HL-60 (cell line): ENCODE results near the gene HK3.

Experiments
- DNase-seq, 2 experiments: peaks; one replicate each; pipeline ENCODE4 v3.0.0-alpha.2; 2010 to 2020; ENCODE audit warnings: low read depth in 1 of 2, low spot score in 1 of 2
- H3K27ac ChIP-seq: fragments of 250-450 bp; sonication (Bioruptor Pico); replicated peaks from 2 replicates; pipeline ENCODE4 v1.5.1; 2020; ENCODE audit warnings: mild to moderate bottlenecking, moderate library complexity
- H3K27me3 ChIP-seq: fragments of 250-450 bp; sonication (Bioruptor Pico); 2 replicates; pipeline ENCODE4 v1.5.1; 2021; ENCODE audit warnings: mild to moderate bottlenecking, moderate library complexity; ENCODE audit not compliant: insufficient read depth, poor library complexity, severe bottlenecking
- H3K4me3 ChIP-seq: replicated peaks from 2 replicates; pipeline ENCODE4 v1.5.1; 2011; ENCODE audit warnings: mild to moderate bottlenecking, control low read depth, low read length; ENCODE audit not compliant: insufficient read depth
- GABPA ChIP-seq: IDR thresholded peaks from 2 replicates; pipeline ENCODE4 v1.6.1; 2012; ENCODE audit warnings: low read depth
- POLR2AphosphoS5 ChIP-seq: IDR thresholded peaks from 2 replicates; pipeline ENCODE4 v1.6.1; 2012; ENCODE audit warnings: low read depth
- SPI1 ChIP-seq: IDR thresholded peaks from 2 replicates; pipeline ENCODE4 v1.6.1; 2012; ENCODE audit warnings: low read depth, mild to moderate bottlenecking, borderline replicate concordance
- long read RNA-seq: library from polyadenylated mRNA; unstranded; transcript quantifications from one replicate; pipeline ENCODE4 v2.0.0, GENCODE V29; 2020
- TF ChIP-seq, protein P1 (sequence below): IDR thresholded peaks from 2 replicates; pipeline ENCODE4 v1.6.1; 2012; ENCODE audit warnings: low read depth; ENCODE audit not compliant: insufficient replicate concordance
- TF ChIP-seq, protein P2 (sequence below): IDR thresholded peaks from one replicate; pipeline ENCODE4 v1.5.1; 2011; ENCODE audit warnings: low read length, control low read depth, inconsistent platforms; ENCODE audit not compliant: insufficient read depth

Gene HK3, protein sequence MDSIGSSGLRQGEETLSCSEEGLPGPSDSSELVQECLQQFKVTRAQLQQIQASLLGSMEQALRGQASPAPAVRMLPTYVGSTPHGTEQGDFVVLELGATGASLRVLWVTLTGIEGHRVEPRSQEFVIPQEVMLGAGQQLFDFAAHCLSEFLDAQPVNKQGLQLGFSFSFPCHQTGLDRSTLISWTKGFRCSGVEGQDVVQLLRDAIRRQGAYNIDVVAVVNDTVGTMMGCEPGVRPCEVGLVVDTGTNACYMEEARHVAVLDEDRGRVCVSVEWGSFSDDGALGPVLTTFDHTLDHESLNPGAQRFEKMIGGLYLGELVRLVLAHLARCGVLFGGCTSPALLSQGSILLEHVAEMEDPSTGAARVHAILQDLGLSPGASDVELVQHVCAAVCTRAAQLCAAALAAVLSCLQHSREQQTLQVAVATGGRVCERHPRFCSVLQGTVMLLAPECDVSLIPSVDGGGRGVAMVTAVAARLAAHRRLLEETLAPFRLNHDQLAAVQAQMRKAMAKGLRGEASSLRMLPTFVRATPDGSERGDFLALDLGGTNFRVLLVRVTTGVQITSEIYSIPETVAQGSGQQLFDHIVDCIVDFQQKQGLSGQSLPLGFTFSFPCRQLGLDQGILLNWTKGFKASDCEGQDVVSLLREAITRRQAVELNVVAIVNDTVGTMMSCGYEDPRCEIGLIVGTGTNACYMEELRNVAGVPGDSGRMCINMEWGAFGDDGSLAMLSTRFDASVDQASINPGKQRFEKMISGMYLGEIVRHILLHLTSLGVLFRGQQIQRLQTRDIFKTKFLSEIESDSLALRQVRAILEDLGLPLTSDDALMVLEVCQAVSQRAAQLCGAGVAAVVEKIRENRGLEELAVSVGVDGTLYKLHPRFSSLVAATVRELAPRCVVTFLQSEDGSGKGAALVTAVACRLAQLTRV
- long read RNA-seq, partial matches to known transcripts, result 0 of 2 reads
- long read RNA-seq, other reads (novel, unspliced or antisense), result 0 of 2 reads

- no peak for TF ChIP-seq GABPA
- TF ChIP-seq SPI1, result peak; percentile 91
- TF ChIP-seq, protein P1, sequence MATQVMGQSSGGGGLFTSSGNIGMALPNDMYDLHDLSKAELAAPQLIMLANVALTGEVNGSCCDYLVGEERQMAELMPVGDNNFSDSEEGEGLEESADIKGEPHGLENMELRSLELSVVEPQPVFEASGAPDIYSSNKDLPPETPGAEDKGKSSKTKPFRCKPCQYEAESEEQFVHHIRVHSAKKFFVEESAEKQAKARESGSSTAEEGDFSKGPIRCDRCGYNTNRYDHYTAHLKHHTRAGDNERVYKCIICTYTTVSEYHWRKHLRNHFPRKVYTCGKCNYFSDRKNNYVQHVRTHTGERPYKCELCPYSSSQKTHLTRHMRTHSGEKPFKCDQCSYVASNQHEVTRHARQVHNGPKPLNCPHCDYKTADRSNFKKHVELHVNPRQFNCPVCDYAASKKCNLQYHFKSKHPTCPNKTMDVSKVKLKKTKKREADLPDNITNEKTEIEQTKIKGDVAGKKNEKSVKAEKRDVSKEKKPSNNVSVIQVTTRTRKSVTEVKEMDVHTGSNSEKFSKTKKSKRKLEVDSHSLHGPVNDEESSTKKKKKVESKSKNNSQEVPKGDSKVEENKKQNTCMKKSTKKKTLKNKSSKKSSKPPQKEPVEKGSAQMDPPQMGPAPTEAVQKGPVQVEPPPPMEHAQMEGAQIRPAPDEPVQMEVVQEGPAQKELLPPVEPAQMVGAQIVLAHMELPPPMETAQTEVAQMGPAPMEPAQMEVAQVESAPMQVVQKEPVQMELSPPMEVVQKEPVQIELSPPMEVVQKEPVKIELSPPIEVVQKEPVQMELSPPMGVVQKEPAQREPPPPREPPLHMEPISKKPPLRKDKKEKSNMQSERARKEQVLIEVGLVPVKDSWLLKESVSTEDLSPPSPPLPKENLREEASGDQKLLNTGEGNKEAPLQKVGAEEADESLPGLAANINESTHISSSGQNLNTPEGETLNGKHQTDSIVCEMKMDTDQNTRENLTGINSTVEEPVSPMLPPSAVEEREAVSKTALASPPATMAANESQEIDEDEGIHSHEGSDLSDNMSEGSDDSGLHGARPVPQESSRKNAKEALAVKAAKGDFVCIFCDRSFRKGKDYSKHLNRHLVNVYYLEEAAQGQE, result no peak
- TF ChIP-seq POLR2AphosphoS5, result peak; percentile 81
- Histone ChIP-seq H3K4me3 (peak within 1 kb of the TSS; percentile 29), H3K27ac (peak within 1 kb of the TSS; percentile 69), H3K27me3 (no peaks in the 10 kb centered on the region)
- DNase-seq, result peak; percentile 43 to 93
Observed at GRCh38 chr5:176899296-176899891, at the start of gene HK3. Gene HK3 (minus strand): TSS chr5:176899346. CDS start chr5:176896159, 3,187 bp downstream.

DNA sequence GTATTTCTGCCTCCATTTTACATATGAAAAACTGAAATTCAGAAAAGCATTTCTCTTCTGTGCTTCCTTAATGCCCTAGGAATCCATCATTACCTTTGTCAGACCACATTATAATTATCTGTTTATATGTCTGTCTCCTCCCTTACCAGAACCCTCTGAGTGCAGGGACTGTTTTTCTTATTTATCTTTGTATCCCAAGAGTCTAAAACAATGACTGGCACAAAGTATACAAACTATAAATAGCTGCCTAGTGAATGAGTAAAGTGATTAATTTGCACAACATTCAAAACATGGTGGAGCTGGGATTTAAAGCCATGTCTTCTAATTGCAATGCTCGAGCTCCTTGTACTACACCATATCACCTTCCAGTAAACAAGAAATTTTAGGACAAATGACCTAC is 49.3 kb upstream of the HK3 start:
- DNase-seq, result no peak
- H3K4me3 ChIP-seq, result no peak overlapping the region
- H3K27me3 ChIP-seq, result no peaks in the 10 kb centered on the region
- TF ChIP-seq SPI1 (no peak), GABPA (no peak), POLR2AphosphoS5 (no peak)
- TF ChIP-seq, protein P2, sequence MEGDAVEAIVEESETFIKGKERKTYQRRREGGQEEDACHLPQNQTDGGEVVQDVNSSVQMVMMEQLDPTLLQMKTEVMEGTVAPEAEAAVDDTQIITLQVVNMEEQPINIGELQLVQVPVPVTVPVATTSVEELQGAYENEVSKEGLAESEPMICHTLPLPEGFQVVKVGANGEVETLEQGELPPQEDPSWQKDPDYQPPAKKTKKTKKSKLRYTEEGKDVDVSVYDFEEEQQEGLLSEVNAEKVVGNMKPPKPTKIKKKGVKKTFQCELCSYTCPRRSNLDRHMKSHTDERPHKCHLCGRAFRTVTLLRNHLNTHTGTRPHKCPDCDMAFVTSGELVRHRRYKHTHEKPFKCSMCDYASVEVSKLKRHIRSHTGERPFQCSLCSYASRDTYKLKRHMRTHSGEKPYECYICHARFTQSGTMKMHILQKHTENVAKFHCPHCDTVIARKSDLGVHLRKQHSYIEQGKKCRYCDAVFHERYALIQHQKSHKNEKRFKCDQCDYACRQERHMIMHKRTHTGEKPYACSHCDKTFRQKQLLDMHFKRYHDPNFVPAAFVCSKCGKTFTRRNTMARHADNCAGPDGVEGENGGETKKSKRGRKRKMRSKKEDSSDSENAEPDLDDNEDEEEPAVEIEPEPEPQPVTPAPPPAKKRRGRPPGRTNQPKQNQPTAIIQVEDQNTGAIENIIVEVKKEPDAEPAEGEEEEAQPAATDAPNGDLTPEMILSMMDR, result no peak
- TF ChIP-seq, protein P1, result no peak
- no peak overlapping the region for H3K27ac ChIP-seq

GRCh38 chr5:176947847-176948246 is 48.7 kb upstream of the HK3 start:
- Histone ChIP-seq H3K27me3 (no peaks in the 10 kb centered on the region), H3K4me3 (no peak overlapping the region), H3K27ac (no peak overlapping the region)
- TF ChIP-seq, protein P2, result no peak
- TF ChIP-seq SPI1 (no peak), POLR2AphosphoS5 (no peak)
- DNase-seq, result no peak
